HL-60/S4 treated with phorbol 12-myristate 13-acetate at 8.2 ng/mL for 4 days and 3 days (cell line): ENCODE measurements around the gene PPY.
"Not testable (repeated sequence)": the region's sequence is repeated elsewhere in the genome, so short reads cannot be mapped to it uniquely, and the experiment has no call there.

Experiments used
- in situ Hi-C: fragments of 300-500 bp; cut with MboI; formaldehyde crosslinking; loops from 2 replicates; pipeline ENCODE4 v1.15.0; 2022; ENCODE audit warnings: low sequenced_read_pairs

Gene PPY

DNA sequence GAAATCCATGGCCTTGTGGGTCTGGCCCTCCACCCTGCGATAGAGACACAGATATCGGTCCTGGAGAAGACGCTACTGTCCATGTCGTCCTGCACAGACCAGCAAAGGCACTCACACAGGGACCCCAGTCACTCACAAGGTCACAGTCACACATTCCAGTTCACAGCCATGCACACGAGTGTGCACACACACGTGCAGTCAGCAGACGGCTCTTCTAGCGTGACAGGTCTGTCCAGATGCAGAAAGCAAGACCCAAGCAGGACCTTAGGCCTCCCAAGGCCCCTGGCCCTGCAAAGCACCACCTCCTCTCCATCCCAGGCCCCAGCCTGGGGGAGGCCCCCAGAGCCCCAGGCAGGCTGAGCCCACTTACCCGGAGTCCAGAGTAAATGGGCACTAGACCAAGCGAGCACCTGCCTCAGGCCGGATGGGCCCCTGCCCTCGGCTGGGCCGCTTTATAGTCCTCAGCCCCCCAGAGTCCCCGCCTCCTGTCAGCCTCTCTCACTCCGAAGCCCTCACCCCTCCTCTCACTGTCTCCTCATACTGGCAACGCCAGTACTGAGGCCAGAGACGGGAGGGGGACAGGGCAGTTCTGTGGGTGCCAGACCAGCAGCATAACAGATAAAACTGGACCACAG is at the start of gene PPY:
Gene PPY (minus strand): TSS at position 426 of the 635 bp plus-strand sequence. CDS start 822 bp downstream, outside the sequence.
- in situ Hi-C loops = loop anchor here (25.0 kb wide), 1 partner anchor 220 kb away; the partner anchor contains the start of gene ASB16

DNA sequence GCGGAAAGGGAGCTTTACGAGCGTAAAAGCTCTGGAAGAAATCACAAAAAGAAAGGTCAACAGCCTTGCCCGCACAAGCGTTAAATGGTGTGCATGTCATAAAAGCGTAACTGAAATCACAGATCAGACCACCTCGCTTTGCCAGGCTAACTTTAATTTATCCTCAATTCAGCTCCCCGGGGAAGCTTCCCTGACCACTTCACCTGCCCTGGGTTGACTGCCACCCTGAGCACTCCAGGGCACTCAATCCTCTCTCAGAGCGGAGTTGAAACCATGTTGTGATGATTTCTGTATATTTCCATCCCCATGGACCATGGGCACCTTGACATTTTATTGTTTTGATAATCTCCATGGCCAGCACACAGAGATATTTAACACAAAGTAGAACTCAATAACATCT is 46.0 kb upstream of the PPY start:
- in situ Hi-C loops = no loop called here

GRCh38 chr17:43987131-43988021 is 45.1 kb upstream of the PPY start:
- in situ Hi-C loops = no loop called here

DNA sequence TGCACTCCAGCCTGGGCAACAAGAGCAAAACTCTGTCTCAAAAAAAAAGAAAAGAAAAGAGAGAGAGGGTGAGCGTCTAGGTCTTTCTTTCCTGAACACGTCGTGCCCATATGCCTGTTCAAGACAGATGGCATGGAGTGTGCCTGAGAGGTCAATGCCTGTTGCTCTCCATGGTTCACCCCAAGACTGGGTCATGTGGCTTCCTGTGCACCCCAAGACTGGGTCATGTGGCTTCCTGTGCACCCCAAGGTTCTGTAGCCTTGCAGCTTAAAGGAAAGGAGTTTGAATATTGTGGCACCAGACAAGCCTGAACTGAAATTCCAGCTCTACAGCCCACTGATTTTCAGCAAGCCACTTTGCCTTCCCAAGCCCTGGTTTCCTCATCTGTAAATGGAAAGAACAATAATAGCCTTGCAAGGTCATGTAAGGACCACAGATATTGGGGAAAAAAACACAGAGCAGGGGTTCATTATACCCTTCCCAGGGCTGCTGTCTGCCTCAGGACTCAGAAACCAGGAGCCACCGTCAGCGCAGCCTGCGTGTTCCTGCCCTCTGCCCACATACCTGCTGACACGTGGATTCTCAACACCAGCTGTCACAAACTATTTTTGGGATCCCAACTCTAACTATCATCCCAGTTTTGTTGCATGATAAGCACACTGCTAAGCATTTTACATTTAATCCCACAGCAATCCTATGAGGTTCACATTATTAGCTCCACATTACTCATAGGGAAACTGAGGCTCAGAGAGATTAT is 44.1 kb upstream of the PPY start:
- in situ Hi-C loops = no loop called here

- in situ Hi-C loops = no loop called here
Observed at GRCh38 chr17:43984521-43984920, 42.2 kb upstream of the PPY start.

DNA sequence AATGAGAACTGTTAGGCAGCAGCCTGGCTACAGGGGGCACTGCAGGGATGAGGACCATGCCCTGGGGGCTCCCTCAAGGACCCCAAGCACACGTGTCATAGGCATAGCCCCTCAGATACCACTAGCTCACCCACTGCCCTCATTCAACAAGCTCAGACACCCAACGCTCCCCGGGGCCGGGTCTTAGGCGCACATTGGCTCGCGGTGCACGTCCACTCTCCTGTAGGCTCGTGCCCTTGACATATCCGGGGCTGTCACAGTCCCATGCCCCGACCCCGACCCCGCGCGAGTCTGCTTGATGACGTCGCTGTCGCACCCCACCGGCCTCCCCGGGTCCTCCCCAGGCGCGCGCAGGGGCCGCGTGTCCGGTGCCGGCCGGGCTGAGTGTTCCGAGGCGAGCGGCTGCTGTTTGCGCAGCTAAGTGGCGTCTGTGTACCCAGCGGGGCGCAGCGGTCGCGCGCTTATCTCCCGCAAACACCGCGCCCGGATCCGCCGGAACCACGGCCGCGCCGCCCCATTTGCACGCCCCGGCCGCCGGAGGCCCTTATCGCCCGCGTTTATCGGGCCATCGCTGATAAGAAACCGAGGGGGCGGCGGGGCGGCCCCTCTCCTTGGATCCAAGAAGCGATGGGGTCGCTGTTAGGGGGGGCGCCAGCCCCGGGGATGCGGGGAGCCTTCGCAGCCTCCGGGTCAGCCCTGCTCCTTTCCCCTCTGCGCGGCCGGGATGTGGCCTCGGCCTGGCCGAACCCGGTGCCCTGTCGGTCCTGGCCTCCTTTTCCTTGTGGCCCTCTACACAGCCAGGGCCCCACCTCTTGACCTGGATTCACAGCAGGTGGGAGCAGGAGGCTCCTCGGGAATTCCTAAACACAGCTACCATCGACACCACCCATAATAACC is 41.5 kb upstream of the PPY start:
- in situ Hi-C loops = no loop called here

GRCh38 chr17:43983196-43983514 is 40.9 kb upstream of the PPY start:
- in situ Hi-C loops = no loop called here

GRCh38 chr17:43982171-43982570 is 39.9 kb upstream of the PPY start:
- in situ Hi-C loops = no loop called here

- in situ Hi-C loops = no loop called here
Observed at GRCh38 chr17:43979671-43980070, 37.4 kb upstream of the PPY start.

DNA sequence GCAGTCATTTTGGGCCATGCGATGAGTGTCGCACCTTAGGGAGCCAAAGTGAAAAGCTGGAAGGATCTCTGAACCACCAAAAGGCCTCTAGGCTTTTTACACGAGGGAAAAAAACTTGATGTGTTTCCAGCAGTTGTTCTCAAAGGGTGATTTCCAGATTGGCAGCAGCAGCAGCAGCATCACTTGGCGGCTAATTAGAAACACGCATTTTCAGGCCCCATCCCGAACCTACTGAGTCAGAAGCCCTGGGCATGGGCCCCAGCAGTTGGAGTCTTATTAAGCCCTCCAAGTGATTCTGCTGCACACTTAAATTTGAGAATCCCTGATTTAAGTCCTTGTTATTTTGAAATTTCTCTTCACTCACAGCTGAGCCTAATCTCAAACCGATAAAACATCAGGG is 36.7 kb upstream of the PPY start:
- in situ Hi-C loops = no loop called here

DNA sequence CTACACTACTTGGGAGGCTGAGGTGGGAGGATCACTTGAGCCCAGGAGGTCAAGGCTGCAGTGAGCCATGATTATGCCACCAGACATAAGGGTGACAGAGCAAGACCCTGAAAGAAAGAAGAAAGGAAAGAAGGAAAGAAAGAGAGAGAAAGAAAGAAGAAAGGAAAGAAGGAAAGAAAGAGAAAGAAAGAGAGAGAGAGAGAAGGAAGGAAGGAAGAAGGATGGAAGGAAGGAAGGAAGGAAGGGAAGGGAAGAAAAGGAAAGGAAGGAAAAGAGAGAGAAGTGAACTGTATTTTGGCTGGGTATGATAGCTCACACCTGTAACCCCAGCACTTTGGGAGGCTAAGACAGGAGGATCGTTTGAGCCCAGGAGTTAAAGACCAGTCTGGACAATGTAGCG is 35.8 kb upstream of the PPY start:
- in situ Hi-C loops = no loop called here

DNA sequence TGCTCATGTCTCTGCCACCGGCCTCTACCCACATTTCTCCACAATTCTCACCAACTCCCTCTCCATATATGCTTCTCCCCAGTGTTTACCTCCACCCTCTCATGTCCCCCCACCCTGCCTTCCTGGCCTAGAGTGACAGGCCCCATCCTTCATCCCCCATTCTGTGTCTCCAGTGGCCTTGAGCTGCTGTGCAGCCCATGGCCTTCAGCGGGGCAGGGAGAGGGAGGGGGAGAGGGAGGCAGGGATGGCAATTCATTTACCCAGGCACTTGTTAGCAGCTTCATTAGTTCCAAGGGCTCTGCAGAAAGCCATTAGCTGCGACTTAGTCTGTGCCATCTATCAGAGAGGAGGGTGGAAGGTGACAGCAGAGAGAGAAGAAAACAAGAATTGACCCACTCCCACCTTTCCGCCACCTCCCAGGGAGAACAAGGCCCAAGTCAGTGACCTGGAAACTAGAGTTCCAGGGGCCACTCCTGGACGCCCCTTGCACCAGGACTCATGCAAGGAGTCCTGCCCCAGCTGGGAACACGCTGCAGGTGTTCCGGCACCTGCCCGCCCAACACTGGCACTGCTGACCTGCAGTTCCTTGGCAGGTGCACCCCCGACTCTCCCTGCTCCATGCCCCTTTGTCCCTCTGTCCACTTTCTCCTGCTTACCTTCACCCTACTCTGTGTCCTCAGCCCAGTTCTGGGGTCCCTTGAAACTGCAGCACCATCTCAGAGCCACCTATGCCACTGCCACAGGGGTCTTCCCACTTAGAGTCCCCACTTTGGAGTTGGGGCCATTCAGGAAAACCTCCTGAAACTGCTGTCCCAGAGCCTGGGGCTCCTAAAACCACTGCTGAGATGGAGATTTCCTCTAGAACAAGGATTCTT is 34.9 kb upstream of the PPY start:
- in situ Hi-C loops = no loop called here

DNA sequence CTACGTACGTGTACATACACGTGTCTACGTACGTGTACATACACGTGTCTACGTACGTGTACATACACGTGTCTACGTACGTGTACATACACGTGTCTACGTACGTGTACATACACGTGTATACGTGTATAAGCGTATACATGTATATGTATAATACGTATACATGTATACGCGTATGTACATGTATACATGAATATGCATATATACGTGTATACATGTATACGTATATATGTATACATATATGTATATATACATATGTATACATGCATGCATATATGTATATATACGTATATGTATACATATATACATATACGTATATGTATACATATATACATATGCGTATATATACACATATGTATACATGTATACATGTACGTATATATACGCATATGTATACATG is 33.6 kb upstream of the PPY start:
- in situ Hi-C loops = no loop called here

- in situ Hi-C loops = no loop called here
Observed at GRCh38 chr17:43974382-43975266, 32.3 kb upstream of the PPY start.

DNA sequence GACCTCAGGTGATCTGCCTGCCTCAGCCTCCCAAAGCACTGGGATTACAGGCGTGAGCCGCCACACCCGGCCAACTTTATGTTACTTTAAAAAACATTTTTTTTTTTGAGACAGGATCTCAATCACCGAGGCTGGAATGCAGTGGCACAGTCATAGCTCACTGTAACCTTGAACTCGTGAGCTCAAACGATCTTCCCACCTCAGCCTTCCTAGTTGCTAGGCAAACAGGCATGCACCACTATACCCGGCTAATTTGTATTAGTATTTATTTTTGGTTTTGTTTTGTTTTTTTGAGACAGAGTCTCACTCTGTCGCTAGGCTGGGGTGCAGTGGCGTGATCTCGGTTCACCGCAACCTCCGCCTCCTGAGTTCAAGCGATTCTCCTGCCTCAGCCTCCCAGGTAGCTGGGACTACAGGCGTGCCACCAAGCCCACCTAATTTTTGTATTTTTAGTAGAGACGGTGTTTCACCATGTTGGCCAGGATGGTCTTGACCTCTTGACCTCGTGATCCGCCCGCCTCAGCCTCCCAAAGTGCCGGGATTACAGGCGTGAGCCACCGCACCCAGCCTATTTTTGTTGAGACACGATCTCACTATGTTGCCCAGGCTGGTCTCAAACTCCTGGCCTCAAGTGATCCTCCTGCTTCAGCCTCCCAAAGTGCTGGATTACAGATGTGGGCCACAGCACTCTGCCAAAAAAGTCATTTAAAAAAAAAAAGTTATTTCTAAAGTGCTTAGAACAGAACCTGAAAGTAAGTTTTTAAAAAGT is 30.4 kb upstream of the PPY start:
- in situ Hi-C loops = not testable (repeated sequence)

GRCh38 chr17:43971436-43971835 is 29.2 kb upstream of the PPY start:
- in situ Hi-C loops = not testable (repeated sequence)

GRCh38 chr17:43970366-43970765 is 28.1 kb upstream of the PPY start:
- in situ Hi-C loops = no loop called here

DNA sequence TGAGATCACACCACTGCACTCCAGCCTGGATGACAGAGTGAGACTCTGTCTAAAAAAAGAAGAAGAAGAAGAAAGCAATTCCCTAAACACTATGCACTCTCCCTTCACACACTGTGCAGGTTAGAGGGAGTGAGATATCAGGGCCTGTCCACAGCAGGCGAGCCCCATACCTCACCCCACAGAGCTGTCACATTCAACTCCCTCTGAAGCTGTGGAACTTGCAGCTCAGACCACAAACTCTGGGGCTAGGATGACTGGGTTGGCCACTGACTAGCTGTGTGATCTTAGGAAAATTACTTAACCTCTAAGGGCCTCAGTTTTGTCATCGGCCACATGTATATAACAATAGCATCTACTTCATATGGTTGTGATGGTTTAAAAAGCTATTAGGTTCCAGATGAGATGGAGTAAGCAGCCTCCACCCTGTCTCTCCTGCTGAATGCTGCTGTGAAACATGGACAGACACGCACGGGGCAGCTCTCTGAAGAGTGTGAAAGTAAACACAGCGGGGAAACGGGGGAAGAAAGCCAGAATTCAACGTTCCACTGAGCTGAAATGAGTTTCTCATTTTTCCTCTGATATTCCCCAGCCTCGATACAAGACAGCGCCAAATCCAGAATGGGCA is 25.1 kb upstream of the PPY start:
- in situ Hi-C loops = no loop called here
